HEK293 (cell line): ENCODE data around the gene GLYATL3.

Source experiments
- CTCF ChIA-PET: fragments of 350-600 bp; formaldehyde crosslinking; extraction: SDS; loops from one replicate; lab custom pipeline; 2021; ENCODE audit warnings: antibody characterized with exemption; lab: Yijun Ruan, JAX
- POLR2A ChIA-PET: fragments of 300-600 bp; formaldehyde crosslinking; extraction: SDS; loops from one replicate; lab custom pipeline; 2020; ENCODE audit warnings: antibody characterized with exemption, inconsistent platforms; lab: Yijun Ruan, JAX
- H3K27ac ChIP-seq: fragments of 200-500 bp; sonication (Bioruptor generic); 2 replicates; pipeline ENCODE4 v1.5.1; 2014; ENCODE audit warnings: low read depth, low read length, control low read depth, inconsistent platforms; ENCODE audit errors: extremely low read depth
- H3K36me3 ChIP-seq, 2 experiments: fragments of 200-500 bp in 1 of 2; sonication (Bioruptor generic) in 1 of 2; 1 replicate in 1 of 2; 2 replicates in 1 of 2; pipeline ENCODE4 v1.5.1; 2014 to 2017; ENCODE audit warnings: inconsistent platforms in 2 of 2, low read length in 2 of 2; ENCODE audit not compliant: control insufficient read depth in 2 of 2, insufficient read depth in 1 of 2
- H3K4me1 ChIP-seq: fragments of 200-500 bp; sonication (Bioruptor generic); 2 replicates; pipeline ENCODE4 v1.5.1; 2014; ENCODE audit warnings: mild to moderate bottlenecking, low read length, inconsistent platforms; ENCODE audit not compliant: control insufficient read depth, insufficient read depth
- H3K4me3 ChIP-seq: 2 replicates; pipeline ENCODE4 v1.5.1; 2011; ENCODE audit warnings: low read depth, mild to moderate bottlenecking, control low read depth, low read length, moderate library complexity
- H3K9me3 ChIP-seq: fragments of 200-500 bp; sonication (Bioruptor generic); 2 replicates; pipeline ENCODE4 v1.5.1; 2014; ENCODE audit warnings: low read depth, low read length, inconsistent platforms; ENCODE audit not compliant: control insufficient read depth, insufficient read depth
- BCL11B ChIP-seq: fragments of 450-650 bp; formaldehyde crosslinking; IDR thresholded peaks from 2 replicates; pipeline ENCODE4 v1.5.1; 2016; ENCODE audit warnings: low read depth, missing biosample characterization, missing genetic modification characterization
- KLF10 ChIP-seq: fragments of 450-650 bp; IDR thresholded peaks from 2 replicates; pipeline ENCODE4 v1.5.1; 2018; ENCODE audit warnings: missing biosample characterization, mild to moderate bottlenecking, missing genetic modification characterization
- SP2 ChIP-seq: fragments of 450-650 bp; formaldehyde crosslinking; IDR thresholded peaks from 2 replicates; pipeline ENCODE4 v1.5.1; 2016; ENCODE audit warnings: missing biosample characterization, missing genetic modification characterization
- SP7 ChIP-seq: fragments of 450-650 bp; formaldehyde crosslinking; IDR thresholded peaks from 2 replicates; pipeline ENCODE4 v1.5.1; 2016; ENCODE audit warnings: missing biosample characterization, missing genetic modification characterization
- ZNF140 ChIP-seq: fragments of 450-650 bp; formaldehyde crosslinking; IDR thresholded peaks from 2 replicates; pipeline ENCODE4 v1.5.1; 2016; ENCODE audit warnings: missing biosample characterization, missing genetic modification characterization
- ZNF175 ChIP-seq: fragments of 450-650 bp; formaldehyde crosslinking; IDR thresholded peaks from 2 replicates; pipeline ENCODE4 v1.5.1; 2016; ENCODE audit warnings: missing biosample characterization, missing genetic modification characterization
- ZNF292 ChIP-seq: fragments of 450-650 bp; formaldehyde crosslinking; IDR thresholded peaks from 2 replicates; pipeline ENCODE4 v1.5.1; 2016; ENCODE audit warnings: low read depth, missing biosample characterization, missing genetic modification characterization, borderline replicate concordance
- ZNF549 ChIP-seq: fragments of 450-650 bp; IDR thresholded peaks from 2 replicates; pipeline ENCODE4 v1.5.1; 2018; ENCODE audit warnings: missing biosample characterization, missing genetic modification characterization, mild to moderate bottlenecking, inconsistent platforms, moderate library complexity
- ZNF792 ChIP-seq: fragments of 450-650 bp; formaldehyde crosslinking; IDR thresholded peaks from 2 replicates; pipeline ENCODE4 v1.5.1; 2016; ENCODE audit warnings: missing biosample characterization, missing genetic modification characterization
- ZNF843 ChIP-seq: fragments of 450-650 bp; formaldehyde crosslinking; IDR thresholded peaks from 2 replicates; pipeline ENCODE4 v1.5.1; 2016; ENCODE audit warnings: missing biosample characterization, missing genetic modification characterization
- TF ChIP-seq, protein P1 (sequence below): fragments of 450-650 bp; formaldehyde crosslinking; IDR thresholded peaks from 2 replicates; pipeline ENCODE4 v1.5.1; 2016; ENCODE audit warnings: missing biosample characterization, missing genetic modification characterization
- TF ChIP-seq, protein P2 (sequence below): fragments of 450-650 bp; formaldehyde crosslinking; IDR thresholded peaks from 2 replicates; pipeline ENCODE4 v1.5.1; 2016; ENCODE audit warnings: missing biosample characterization, missing genetic modification characterization
- TF ChIP-seq, protein P3 (sequence below): fragments of 450-650 bp; formaldehyde crosslinking; IDR thresholded peaks from 2 replicates; pipeline ENCODE4 v1.5.1; 2017; ENCODE audit warnings: missing biosample characterization, mild to moderate bottlenecking, missing genetic modification characterization, moderate library complexity
- TF ChIP-seq, protein P4 (sequence below): fragments of 450-650 bp; formaldehyde crosslinking; IDR thresholded peaks from 2 replicates; pipeline ENCODE4 v1.5.1; 2016; ENCODE audit warnings: missing biosample characterization, missing genetic modification characterization
- TF ChIP-seq, protein P5 (sequence below): fragments of 450-650 bp; formaldehyde crosslinking; IDR thresholded peaks from 2 replicates; pipeline ENCODE4 v1.5.1; 2016; ENCODE audit warnings: missing biosample characterization, missing genetic modification characterization, borderline replicate concordance
- TF ChIP-seq, protein P6 (sequence below): fragments of 450-650 bp; IDR thresholded peaks from 2 replicates; pipeline ENCODE4 v1.5.1; 2018; ENCODE audit warnings: missing biosample characterization, missing genetic modification characterization
- TF ChIP-seq, protein P7 (sequence below): fragments of 450-650 bp; formaldehyde crosslinking; IDR thresholded peaks from 2 replicates; pipeline ENCODE4 v1.5.1; 2017; ENCODE audit warnings: missing biosample characterization, missing genetic modification characterization

The GLYATL3 gene

DNA sequence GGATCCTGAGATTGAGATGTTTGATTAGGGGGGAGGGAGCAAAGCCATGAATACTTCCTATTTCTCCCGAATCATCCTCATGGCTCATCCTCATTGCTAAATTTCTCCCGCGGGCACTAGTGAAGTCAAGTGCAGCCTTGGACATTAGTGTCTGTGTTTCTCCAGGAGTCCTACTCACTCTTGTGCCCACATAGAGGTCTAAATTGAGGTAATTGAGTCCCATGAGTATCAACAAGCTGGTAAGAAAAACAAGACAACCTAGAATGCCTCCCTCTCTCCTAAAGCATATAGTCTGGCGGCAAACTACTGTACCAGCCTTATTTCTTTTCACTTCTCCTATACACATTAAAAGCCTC is 36.1 kb upstream of the GLYATL3 start (continued):
- TF ChIP-seq, protein P1, sequence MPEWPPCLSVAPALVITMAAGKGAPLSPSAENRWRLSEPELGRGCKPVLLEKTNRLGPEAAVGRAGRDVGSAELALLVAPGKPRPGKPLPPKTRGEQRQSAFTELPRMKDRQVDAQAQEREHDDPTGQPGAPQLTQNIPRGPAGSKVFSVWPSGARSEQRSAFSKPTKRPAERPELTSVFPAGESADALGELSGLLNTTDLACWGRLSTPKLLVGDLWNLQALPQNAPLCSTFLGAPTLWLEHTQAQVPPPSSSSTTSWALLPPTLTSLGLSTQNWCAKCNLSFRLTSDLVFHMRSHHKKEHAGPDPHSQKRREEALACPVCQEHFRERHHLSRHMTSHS (tag by site-specific recombination): no peak
- no peak for TF ChIP-seq KLF10 (tag by site-specific recombination)
- TF ChIP-seq ZNF292: no peak
- TF ChIP-seq, protein P2, sequence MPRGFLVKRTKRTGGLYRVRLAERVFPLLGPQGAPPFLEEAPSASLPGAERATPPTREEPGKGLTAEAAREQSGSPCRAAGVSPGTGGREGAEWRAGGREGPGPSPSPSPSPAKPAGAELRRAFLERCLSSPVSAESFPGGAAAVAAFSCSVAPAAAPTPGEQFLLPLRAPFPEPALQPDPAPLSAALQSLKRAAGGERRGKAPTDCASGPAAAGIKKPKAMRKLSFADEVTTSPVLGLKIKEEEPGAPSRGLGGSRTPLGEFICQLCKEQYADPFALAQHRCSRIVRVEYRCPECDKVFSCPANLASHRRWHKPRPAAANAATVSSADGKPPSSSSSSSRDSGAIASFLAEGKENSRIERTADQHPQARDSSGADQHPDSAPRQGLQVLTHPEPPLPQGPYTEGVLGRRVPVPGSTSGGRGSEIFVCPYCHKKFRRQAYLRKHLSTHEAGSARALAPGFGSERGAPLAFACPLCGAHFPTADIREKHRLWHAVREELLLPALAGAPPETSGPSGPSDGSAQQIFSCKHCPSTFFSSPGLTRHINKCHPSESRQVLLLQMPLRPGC: no peak
- TF ChIP-seq, protein P3, sequence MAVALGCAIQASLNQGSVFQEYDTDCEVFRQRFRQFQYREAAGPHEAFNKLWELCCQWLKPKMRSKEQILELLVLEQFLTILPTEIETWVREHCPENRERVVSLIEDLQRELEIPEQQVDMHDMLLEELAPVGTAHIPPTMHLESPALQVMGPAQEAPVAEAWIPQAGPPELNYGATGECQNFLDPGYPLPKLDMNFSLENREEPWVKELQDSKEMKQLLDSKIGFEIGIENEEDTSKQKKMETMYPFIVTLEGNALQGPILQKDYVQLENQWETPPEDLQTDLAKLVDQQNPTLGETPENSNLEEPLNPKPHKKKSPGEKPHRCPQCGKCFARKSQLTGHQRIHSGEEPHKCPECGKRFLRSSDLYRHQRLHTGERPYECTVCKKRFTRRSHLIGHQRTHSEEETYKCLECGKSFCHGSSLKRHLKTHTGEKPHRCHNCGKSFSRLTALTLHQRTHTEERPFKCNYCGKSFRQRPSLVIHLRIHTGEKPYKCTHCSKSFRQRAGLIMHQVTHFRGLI: no peak
- TF ChIP-seq, protein P4, sequence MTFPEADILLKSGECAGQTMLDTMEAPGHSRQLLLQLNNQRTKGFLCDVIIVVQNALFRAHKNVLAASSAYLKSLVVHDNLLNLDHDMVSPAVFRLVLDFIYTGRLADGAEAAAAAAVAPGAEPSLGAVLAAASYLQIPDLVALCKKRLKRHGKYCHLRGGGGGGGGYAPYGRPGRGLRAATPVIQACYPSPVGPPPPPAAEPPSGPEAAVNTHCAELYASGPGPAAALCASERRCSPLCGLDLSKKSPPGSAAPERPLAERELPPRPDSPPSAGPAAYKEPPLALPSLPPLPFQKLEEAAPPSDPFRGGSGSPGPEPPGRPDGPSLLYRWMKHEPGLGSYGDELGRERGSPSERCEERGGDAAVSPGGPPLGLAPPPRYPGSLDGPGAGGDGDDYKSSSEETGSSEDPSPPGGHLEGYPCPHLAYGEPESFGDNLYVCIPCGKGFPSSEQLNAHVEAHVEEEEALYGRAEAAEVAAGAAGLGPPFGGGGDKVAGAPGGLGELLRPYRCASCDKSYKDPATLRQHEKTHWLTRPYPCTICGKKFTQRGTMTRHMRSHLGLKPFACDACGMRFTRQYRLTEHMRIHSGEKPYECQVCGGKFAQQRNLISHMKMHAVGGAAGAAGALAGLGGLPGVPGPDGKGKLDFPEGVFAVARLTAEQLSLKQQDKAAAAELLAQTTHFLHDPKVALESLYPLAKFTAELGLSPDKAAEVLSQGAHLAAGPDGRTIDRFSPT (tag by site-specific recombination): no peak
- no peak for TF ChIP-seq ZNF140 (tag by site-specific recombination)
- no peak for TF ChIP-seq SP2 (tag by site-specific recombination)

DNA sequence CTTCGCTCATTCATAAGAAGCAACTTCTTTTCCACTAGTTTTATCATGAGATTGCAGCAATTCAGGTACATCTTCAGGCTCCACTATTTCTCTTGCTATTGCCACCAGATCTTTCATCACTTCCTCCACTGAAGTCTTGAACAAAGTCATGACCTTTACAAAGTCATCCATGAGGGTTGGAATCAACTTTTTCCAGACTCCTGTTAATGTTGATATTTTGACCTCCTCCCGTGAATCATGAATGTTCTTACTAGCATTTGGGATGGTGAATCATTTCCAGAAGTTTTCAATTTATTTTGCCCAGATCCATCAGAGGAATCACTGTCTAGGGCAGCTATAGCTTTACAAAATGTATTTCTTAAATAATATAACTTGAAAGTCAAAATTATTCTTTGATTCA is 35.0 kb upstream of the GLYATL3 start:
- Histone ChIP-seq H3K9me3 (no peaks in the 10 kb centered on the region), H3K27ac (no peak overlapping the region), H3K4me3 (peak overlapping the region; percentile 86; the same call in 1 of the 2 replicates), H3K4me1 (no peaks in the 10 kb centered on the region)
- TF ChIP-seq SP7 (tag by site-specific recombination) (no peak), ZNF843 (tag by site-specific recombination) (no peak), ZNF792 (no peak), ZNF175 (no peak), BCL11B (tag by site-specific recombination) (no peak), ZNF549 (no peak)
- TF ChIP-seq, protein P5, sequence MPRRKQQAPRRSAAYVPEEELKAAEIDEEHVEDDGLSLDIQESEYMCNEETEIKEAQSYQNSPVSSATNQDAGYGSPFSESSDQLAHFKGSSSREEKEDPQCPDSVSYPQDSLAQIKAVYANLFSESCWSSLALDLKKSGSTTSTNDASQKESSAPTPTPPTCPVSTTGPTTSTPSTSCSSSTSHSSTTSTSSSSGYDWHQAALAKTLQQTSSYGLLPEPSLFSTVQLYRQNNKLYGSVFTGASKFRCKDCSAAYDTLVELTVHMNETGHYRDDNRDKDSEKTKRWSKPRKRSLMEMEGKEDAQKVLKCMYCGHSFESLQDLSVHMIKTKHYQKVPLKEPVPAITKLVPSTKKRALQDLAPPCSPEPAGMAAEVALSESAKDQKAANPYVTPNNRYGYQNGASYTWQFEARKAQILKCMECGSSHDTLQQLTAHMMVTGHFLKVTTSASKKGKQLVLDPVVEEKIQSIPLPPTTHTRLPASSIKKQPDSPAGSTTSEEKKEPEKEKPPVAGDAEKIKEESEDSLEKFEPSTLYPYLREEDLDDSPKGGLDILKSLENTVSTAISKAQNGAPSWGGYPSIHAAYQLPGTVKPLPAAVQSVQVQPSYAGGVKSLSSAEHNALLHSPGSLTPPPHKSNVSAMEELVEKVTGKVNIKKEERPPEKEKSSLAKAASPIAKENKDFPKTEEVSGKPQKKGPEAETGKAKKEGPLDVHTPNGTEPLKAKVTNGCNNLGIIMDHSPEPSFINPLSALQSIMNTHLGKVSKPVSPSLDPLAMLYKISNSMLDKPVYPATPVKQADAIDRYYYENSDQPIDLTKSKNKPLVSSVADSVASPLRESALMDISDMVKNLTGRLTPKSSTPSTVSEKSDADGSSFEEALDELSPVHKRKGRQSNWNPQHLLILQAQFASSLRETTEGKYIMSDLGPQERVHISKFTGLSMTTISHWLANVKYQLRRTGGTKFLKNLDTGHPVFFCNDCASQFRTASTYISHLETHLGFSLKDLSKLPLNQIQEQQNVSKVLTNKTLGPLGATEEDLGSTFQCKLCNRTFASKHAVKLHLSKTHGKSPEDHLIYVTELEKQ (tag by site-specific recombination): no peak
- TF ChIP-seq, protein P6, sequence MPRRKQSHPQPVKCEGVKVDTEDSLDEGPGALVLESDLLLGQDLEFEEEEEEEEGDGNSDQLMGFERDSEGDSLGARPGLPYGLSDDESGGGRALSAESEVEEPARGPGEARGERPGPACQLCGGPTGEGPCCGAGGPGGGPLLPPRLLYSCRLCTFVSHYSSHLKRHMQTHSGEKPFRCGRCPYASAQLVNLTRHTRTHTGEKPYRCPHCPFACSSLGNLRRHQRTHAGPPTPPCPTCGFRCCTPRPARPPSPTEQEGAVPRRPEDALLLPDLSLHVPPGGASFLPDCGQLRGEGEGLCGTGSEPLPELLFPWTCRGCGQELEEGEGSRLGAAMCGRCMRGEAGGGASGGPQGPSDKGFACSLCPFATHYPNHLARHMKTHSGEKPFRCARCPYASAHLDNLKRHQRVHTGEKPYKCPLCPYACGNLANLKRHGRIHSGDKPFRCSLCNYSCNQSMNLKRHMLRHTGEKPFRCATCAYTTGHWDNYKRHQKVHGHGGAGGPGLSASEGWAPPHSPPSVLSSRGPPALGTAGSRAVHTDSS (tag by site-specific recombination): no peak
- TF ChIP-seq, protein P7, sequence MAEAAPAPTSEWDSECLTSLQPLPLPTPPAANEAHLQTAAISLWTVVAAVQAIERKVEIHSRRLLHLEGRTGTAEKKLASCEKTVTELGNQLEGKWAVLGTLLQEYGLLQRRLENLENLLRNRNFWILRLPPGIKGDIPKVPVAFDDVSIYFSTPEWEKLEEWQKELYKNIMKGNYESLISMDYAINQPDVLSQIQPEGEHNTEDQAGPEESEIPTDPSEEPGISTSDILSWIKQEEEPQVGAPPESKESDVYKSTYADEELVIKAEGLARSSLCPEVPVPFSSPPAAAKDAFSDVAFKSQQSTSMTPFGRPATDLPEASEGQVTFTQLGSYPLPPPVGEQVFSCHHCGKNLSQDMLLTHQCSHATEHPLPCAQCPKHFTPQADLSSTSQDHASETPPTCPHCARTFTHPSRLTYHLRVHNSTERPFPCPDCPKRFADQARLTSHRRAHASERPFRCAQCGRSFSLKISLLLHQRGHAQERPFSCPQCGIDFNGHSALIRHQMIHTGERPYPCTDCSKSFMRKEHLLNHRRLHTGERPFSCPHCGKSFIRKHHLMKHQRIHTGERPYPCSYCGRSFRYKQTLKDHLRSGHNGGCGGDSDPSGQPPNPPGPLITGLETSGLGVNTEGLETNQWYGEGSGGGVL: no peak
- TF ChIP-seq, all 188 proteins: peak for 0
- CTCF ChIA-PET: no interaction called here
- H3K36me3 ChIP-seq: peaks cover 0 to 3% of the 10 kb centered on the region in 2 experiments; a peak in 1 of 3 replicates
- POLR2A ChIA-PET: no interaction called here
